Measurements from ENCODE around the gene LAIR1. TPM values are rescaled to one million over a fixed set of nuclear protein-coding genes. Genes with fewer than 3 reads are reported as not detected.

Gene LAIR1
- total and polyA plus RNA-seq, 2 experiments from 2014 or later: 0.10 to 1.3 TPM

DNA sequence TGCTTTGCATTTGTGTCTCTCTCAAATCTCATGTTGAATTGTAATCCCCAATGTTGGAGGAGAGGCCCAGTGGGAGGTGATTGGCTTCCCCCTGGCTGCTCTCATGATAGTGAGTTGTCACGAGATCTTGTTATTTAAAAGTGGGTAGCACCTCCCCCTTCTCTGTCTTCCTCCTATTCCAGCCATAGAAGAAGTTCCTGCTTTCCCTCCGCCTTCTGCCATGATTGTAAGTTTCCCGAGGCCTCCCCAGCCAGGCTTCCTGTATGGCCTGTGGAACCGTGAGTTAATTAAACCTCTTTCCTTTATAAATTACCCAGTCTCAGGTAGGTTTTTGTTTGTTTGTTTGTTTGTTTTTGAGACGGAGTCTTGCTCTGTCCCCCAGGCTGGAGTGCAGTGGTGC, 29.6 kb downstream of the LAIR1 start (continued):
- TF ChIP-seq, protein P1, sequence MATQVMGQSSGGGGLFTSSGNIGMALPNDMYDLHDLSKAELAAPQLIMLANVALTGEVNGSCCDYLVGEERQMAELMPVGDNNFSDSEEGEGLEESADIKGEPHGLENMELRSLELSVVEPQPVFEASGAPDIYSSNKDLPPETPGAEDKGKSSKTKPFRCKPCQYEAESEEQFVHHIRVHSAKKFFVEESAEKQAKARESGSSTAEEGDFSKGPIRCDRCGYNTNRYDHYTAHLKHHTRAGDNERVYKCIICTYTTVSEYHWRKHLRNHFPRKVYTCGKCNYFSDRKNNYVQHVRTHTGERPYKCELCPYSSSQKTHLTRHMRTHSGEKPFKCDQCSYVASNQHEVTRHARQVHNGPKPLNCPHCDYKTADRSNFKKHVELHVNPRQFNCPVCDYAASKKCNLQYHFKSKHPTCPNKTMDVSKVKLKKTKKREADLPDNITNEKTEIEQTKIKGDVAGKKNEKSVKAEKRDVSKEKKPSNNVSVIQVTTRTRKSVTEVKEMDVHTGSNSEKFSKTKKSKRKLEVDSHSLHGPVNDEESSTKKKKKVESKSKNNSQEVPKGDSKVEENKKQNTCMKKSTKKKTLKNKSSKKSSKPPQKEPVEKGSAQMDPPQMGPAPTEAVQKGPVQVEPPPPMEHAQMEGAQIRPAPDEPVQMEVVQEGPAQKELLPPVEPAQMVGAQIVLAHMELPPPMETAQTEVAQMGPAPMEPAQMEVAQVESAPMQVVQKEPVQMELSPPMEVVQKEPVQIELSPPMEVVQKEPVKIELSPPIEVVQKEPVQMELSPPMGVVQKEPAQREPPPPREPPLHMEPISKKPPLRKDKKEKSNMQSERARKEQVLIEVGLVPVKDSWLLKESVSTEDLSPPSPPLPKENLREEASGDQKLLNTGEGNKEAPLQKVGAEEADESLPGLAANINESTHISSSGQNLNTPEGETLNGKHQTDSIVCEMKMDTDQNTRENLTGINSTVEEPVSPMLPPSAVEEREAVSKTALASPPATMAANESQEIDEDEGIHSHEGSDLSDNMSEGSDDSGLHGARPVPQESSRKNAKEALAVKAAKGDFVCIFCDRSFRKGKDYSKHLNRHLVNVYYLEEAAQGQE (IDR thresholded peaks at IDR 0.05; ENCODE audit: unreplicated experiment): no peak
- no peak for TF ChIP-seq CREB1 (CRISPR knock-in tag; IDR thresholded peaks at IDR 0.05; ENCODE audit: low read depth)
- TF ChIP-seq, protein P2, sequence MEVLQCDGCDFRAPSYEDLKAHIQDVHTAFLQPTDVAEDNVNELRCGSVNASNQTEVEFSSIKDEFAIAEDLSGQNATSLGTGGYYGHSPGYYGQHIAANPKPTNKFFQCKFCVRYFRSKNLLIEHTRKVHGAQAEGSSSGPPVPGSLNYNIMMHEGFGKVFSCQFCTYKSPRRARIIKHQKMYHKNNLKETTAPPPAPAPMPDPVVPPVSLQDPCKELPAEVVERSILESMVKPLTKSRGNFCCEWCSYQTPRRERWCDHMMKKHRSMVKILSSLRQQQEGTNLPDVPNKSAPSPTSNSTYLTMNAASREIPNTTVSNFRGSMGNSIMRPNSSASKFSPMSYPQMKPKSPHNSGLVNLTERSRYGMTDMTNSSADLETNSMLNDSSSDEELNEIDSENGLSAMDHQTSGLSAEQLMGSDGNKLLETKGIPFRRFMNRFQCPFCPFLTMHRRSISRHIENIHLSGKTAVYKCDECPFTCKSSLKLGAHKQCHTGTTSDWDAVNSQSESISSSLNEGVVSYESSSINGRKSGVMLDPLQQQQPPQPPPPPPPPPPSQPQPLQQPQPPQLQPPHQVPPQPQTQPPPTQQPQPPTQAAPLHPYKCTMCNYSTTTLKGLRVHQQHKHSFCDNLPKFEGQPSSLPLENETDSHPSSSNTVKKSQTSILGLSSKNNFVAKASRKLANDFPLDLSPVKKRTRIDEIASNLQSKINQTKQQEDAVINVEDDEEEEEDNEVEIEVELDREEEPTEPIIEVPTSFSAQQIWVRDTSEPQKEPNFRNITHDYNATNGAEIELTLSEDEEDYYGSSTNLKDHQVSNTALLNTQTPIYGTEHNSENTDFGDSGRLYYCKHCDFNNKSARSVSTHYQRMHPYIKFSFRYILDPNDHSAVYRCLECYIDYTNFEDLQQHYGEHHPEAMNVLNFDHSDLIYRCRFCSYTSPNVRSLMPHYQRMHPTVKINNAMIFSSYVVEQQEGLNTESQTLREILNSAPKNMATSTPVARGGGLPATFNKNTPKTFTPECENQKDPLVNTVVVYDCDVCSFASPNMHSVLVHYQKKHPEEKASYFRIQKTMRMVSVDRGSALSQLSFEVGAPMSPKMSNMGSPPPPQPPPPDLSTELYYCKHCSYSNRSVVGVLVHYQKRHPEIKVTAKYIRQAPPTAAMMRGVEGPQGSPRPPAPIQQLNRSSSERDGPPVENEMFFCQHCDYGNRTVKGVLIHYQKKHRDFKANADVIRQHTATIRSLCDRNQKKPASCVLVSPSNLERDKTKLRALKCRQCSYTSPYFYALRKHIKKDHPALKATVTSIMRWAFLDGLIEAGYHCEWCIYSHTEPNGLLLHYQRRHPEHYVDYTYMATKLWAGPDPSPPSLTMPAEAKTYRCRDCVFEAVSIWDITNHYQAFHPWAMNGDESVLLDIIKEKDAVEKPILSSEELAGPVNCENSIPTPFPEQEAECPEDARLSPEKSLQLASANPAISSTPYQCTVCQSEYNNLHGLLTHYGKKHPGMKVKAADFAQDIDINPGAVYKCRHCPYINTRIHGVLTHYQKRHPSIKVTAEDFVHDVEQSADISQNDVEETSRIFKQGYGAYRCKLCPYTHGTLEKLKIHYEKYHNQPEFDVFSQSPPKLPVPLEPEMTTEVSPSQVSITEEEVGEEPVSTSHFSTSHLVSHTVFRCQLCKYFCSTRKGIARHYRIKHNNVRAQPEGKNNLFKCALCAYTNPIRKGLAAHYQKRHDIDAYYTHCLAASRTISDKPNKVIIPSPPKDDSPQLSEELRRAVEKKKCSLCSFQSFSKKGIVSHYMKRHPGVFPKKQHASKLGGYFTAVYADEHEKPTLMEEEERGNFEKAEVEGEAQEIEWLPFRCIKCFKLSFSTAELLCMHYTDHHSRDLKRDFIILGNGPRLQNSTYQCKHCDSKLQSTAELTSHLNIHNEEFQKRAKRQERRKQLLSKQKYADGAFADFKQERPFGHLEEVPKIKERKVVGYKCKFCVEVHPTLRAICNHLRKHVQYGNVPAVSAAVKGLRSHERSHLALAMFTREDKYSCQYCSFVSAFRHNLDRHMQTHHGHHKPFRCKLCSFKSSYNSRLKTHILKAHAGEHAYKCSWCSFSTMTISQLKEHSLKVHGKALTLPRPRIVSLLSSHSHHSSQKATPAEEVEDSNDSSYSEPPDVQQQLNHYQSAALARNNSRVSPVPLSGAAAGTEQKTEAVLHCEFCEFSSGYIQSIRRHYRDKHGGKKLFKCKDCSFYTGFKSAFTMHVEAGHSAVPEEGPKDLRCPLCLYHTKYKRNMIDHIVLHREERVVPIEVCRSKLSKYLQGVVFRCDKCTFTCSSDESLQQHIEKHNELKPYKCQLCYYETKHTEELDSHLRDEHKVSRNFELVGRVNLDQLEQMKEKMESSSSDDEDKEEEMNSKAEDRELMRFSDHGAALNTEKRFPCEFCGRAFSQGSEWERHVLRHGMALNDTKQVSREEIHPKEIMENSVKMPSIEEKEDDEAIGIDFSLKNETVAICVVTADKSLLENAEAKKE (CRISPR knock-in tag; IDR thresholded peaks at IDR 0.05): no peak
- no peak for TF ChIP-seq POLR2AphosphoS5 (IDR thresholded peaks at IDR 0.05; ENCODE audit: low read depth)
- TF ChIP-seq ZNF331 (CRISPR knock-in tag; IDR thresholded peaks at IDR 0.05; ENCODE audit: low read depth): no peak

Data from GM23338 (cell line).